ENCODE data around the gene OR2T3.
"Not testable (repeated sequence)": the region's sequence is repeated elsewhere in the genome, so short reads cannot be mapped to it uniquely, and the experiment has no call there.

DNA sequence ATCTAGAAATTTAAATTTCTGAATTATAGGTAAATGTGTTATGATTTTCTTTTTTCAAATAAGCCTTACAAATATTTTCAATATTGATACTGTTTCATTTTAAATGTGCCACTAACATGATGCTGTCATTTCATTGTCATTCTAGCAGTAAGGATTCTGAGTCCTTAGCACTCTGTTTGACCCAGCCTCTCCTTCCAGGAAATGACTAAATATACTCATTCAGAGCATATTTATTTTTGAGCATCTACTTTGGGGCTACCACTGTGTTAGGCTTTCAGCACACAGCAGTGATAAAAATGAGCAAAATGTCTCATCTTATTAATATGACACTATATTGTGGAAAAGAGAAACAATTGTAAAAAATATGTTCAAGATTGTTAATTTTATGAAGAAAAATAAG lies 37.1 kb downstream of the OR2T3 start:
- TF ChIP-seq, protein P1, sequence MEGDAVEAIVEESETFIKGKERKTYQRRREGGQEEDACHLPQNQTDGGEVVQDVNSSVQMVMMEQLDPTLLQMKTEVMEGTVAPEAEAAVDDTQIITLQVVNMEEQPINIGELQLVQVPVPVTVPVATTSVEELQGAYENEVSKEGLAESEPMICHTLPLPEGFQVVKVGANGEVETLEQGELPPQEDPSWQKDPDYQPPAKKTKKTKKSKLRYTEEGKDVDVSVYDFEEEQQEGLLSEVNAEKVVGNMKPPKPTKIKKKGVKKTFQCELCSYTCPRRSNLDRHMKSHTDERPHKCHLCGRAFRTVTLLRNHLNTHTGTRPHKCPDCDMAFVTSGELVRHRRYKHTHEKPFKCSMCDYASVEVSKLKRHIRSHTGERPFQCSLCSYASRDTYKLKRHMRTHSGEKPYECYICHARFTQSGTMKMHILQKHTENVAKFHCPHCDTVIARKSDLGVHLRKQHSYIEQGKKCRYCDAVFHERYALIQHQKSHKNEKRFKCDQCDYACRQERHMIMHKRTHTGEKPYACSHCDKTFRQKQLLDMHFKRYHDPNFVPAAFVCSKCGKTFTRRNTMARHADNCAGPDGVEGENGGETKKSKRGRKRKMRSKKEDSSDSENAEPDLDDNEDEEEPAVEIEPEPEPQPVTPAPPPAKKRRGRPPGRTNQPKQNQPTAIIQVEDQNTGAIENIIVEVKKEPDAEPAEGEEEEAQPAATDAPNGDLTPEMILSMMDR (IDR thresholded peaks at IDR 0.05; ENCODE audit: extremely low read depth in 1 of 2, insufficient read depth in 1 of 2, low read depth in 1 of 2, low read length in 2 of 2): not testable (repeated sequence)
- not testable (repeated sequence) for TF ChIP-seq MAX (IDR thresholded peaks at IDR 0.05; ENCODE audit: insufficient read depth, insufficient read length); GATA2 (IDR thresholded peaks at IDR 0.05; ENCODE audit: insufficient read depth, insufficient read length, low read depth, low read length); POLR2A (IDR thresholded peaks at IDR 0.05; ENCODE audit: low read depth, low read length); EZH2 (IDR thresholded peaks at IDR 0.05; ENCODE audit: borderline replicate concordance, low read depth, low read length, severe bottlenecking); MYC (IDR thresholded peaks at IDR 0.05; ENCODE audit: low read depth, low read length); POLR2AphosphoS5 (IDR thresholded peaks at IDR 0.05; ENCODE audit: insufficient read depth, low read depth, low read length); JUN (IDR thresholded peaks at IDR 0.05; ENCODE audit: borderline replicate concordance, insufficient read depth, insufficient read length, low read depth); FOS (IDR thresholded peaks at IDR 0.05; ENCODE audit: borderline replicate concordance, insufficient read depth, low read length)

Measured in endothelial cell of umbilical vein (primary cell).